ENCODE results near the gene MEA1. TPM values are rescaled to one million over a fixed set of nuclear protein-coding genes. Genes with fewer than 3 reads are reported as not detected.

Gene MEA1
- total RNA-seq, 4 donors from 2014 or later = 51.5 to 71.2 (median 62.8) TPM

Other genes with a start within 250 kb of the MEA1 start
- 10 to 100 TPM; 18.2 to 27.9 (median 23.4) TPM for gene BICRAL, start 231.9 kb downstream of the MEA1 start, total RNA-seq
- 10 to 100 TPM; 66.8 to 82.2 (median 76.9) TPM for gene RPL7L1, start 134.3 kb downstream of the MEA1 start, total RNA-seq
- under 1 TPM in 1 of 4 donors, not detected in 3; 0.50 TPM for gene PTCRA, start 97.9 kb downstream of the MEA1 start, total RNA-seq
- 10 to 100 TPM; 24.5 to 39.6 (median 34.3) TPM for gene CNPY3, start 84.5 kb downstream of the MEA1 start, total RNA-seq
- 1 to 10 TPM in 3 of 4 donors, not detected in 1; 2.3 to 4.5 (median 3.6) TPM for gene GNMT, start 53.2 kb downstream of the MEA1 start, total RNA-seq
- 10 to 100 TPM; 13.4 to 31.3 (median 21.8) TPM for gene PEX6, start 34.8 kb downstream of the MEA1 start, total RNA-seq
- 10 to 100 TPM; 35.3 to 48.2 (median 42.4) TPM for gene PPP2R5D, start 29.4 kb downstream of the MEA1 start, total RNA-seq
- 100 to 1,000 TPM in 2 of 4 donors, 10 to 100 TPM in 2; 88.0 to 175 (median 98.1) TPM for gene KLHDC3, start 303 bp upstream of the MEA1 start, total RNA-seq
- 10 to 100 TPM; 43.2 to 65.2 (median 51.4) TPM for gene RRP36, start 7.7 kb upstream of the MEA1 start, total RNA-seq
- gene CUL7, start 39.9 kb upstream of the MEA1 start, total RNA-seq = 10 to 100 TPM in 3 of 4 donors, 1 to 10 TPM in 1; 8.4 to 19.6 (median 14.4) TPM
- 10 to 100 TPM; 25.2 to 43.6 (median 28.1) TPM for gene MRPL2, start 45.5 kb upstream of the MEA1 start, total RNA-seq
- 10 to 100 TPM; 22.9 to 37.4 (median 27.4) TPM for gene KLC4, start 45.7 kb upstream of the MEA1 start, total RNA-seq
- 10 to 100 TPM in 1 of 4 donors, 1 to 10 TPM in 3; 6.8 to 10.8 (median 8.0) TPM for gene PTK7, start 62.4 kb upstream of the MEA1 start, total RNA-seq
- gene SRF, start 157.3 kb upstream of the MEA1 start, total RNA-seq = 100 to 1,000 TPM; 111 to 183 (median 153) TPM
- 10 to 100 TPM; 21.5 to 46.6 (median 33.6) TPM for gene CUL9, start 168.2 kb upstream of the MEA1 start, total RNA-seq
- 10 to 100 TPM; 60.5 to 70.2 (median 65.3) TPM for gene DNPH1, start 215.5 kb upstream of the MEA1 start, total RNA-seq
- under 1 TPM; under 0.01 to 0.29 (median 0.03) TPM for gene TTBK1, start 229.5 kb upstream of the MEA1 start, total RNA-seq

All from esophagus muscularis mucosa (tissue), 4 donors.